ENCODE results near the gene AGL. TPM values are rescaled to one million over a fixed set of nuclear protein-coding genes. Genes with fewer than 3 reads are reported as not detected.

The AGL gene
- total and polyA plus RNA-seq, 2 of the 4 experiments (the other 2 are of a cell fraction), result 2.4 to 7.0 TPM

GRCh38 chr1:99850459-99851291 is 514 bp downstream of the AGL start (continued):
- TF ChIP-seq MAZ (IDR thresholded peaks at IDR 0.05; ENCODE audit: borderline replicate concordance, low read depth, low read length), result no peak
- TF ChIP-seq RCOR1 (IDR thresholded peaks at IDR 0.05; ENCODE audit: insufficient replicate concordance, low read length), result no peak

- H4K5ac ChIP-seq (ENCODE audit: low read depth, low read length), result no peak overlapping the region
- H3K27ac ChIP-seq (ENCODE audit: insufficient read depth, low read length), result no peak overlapping the region
- H3K4me3 ChIP-seq (ENCODE audit: insufficient read depth, low read depth, low read length), result no peak overlapping the region
- in situ Hi-C loops (cut with MboI; ENCODE audit: low sequenced_read_pairs) (no loop called here), dilution Hi-C loops (cut with HindIII; ENCODE audit: low sequenced_read_pairs, unreplicated experiment) (no loop called here), intact Hi-C loops (cut with micrococcal nuclease) (no loop called here)
- H3K4me1 ChIP-seq (ENCODE audit: control insufficient read depth, insufficient read depth, low read length), result peaks cover 2% of the 10 kb centered on the region; the same call in 1 of the 2 replicates
- no peaks in the 10 kb centered on the region for H3K9me3 ChIP-seq (ENCODE audit: control insufficient read depth, insufficient read depth, low read length)
- no peak overlapping the region for H2AK5ac ChIP-seq (ENCODE audit: low read depth, low read length)
- CTCF ChIA-PET, result interaction anchor here (0.6 kb wide), 1 partner anchor 8 kb away, joined by 3 read pairs; no protein-coding TSS in a partner anchor
- no peak for ATAC-seq (ENCODE audit: low read depth)
- H4K8ac ChIP-seq (ENCODE audit: low read depth in 2 of 2, low read length in 2 of 2), result no peak overlapping the region
- 0 out of 2 replicates have a peak, but pooled peaks have one; percentile 5 for TF ChIP-seq MAFK (IDR thresholded peaks at IDR 0.05; ENCODE audit: low read depth, low read length)
- TF ChIP-seq SMC3 (IDR thresholded peaks at IDR 0.05; ENCODE audit: low read depth, low read length), result no peak
- no peak for TF ChIP-seq RCOR1 (IDR thresholded peaks at IDR 0.05; ENCODE audit: insufficient replicate concordance, low read length)
- TF ChIP-seq BHLHE40 (IDR thresholded peaks at IDR 0.05; ENCODE audit: low read depth, low read length), result no peak
- no peak for TF ChIP-seq USF2 (IDR thresholded peaks at IDR 0.05; ENCODE audit: low read depth, low read length)
- no peak for TF ChIP-seq FOS (IDR thresholded peaks at IDR 0.05; ENCODE audit: low read depth, low read length)
- POLR2A ChIA-PET (ENCODE audit: unreplicated experiment), result no interaction called here
- H2BK20ac ChIP-seq (ENCODE audit: low read depth, low read length), result no peak overlapping the region
- no peak overlapping the region for H2BK120ac ChIP-seq (ENCODE audit: low read depth, low read length)
- no CpG with 5 or more reads among the region's 4 CpGs for WGBS, 2 experiments (ENCODE audit: extremely low coverage in 2 of 2, insufficient read length in 1 of 2)
- no peak overlapping the region for H2BK5ac ChIP-seq (ENCODE audit: low read depth, low read length, poor library complexity, severe bottlenecking)
- no peak overlapping the region for H3K4ac ChIP-seq (ENCODE audit: low read depth, low read length)
- H2BK15ac ChIP-seq (ENCODE audit: low read depth, low read length), result no peak overlapping the region
- no peak overlapping the region for H4K91ac ChIP-seq (ENCODE audit: insufficient read depth, low read depth, low read length)
- no peak for DNase-seq
- peaks cover 1% of the 10 kb centered on the region; the same call in 1 of the 2 replicates for H3K36me3 ChIP-seq (ENCODE audit: control insufficient read depth, insufficient read depth, low read length)
- H3K18ac ChIP-seq (ENCODE audit: low read depth, low read length), result no peak overlapping the region
- H4K20me1 ChIP-seq (ENCODE audit: insufficient read depth, low read length), result no peaks in the 10 kb centered on the region
- no peak overlapping the region for H3K9ac ChIP-seq (ENCODE audit: low read depth, low read length)
- H2AFZ ChIP-seq (replicated peaks; ENCODE audit: low read length, poor library complexity), result no peak overlapping the region
- BruUV-seq (replicated peaks), result no TSS peak
- H3K27me3 ChIP-seq (ENCODE audit: control insufficient read depth, insufficient read depth, low read length), result no peaks in the 10 kb centered on the region
- peaks cover 3% of the 10 kb centered on the region for H3K9me1 ChIP-seq (ENCODE audit: insufficient read depth, low read length)
- H3K23ac ChIP-seq (ENCODE audit: low read depth, low read length), result no peak overlapping the region
- no peak overlapping the region for H2AK9ac ChIP-seq (replicated peaks; ENCODE audit: low read depth, low read length, poor library complexity)
- no peak overlapping the region for H3K56ac ChIP-seq (ENCODE audit: extremely low read depth, insufficient read depth, low read length)
- H3K79me1 ChIP-seq (ENCODE audit: low read depth in 1 of 2, low read length in 2 of 2), result peaks cover 5 to 7% of the 10 kb centered on the region in 2 experiments; a peak in 2 of 4 replicates
- H3K14ac ChIP-seq (replicated peaks; ENCODE audit: low read depth, low read length), result no peak overlapping the region
- H3K4me2 ChIP-seq (ENCODE audit: low read depth, low read length), result no peak overlapping the region
Observed at GRCh38 chr1:99851850-99852454, 1.8 kb downstream of the AGL start.

All from IMR-90 (cell line).